K562 (cell line): Measurements from ENCODE around the gene ZNF805. TPM values are rescaled to one million over a fixed set of nuclear protein-coding genes. Genes with fewer than 3 reads are reported as not detected.
A peak's percentile ranks its signal among the peaks of the same experiment; 100 is the strongest.

Source experiments
- CBX3 ChIP-seq, 2 experiments: IDR thresholded peaks; 1 replicate in 1 of 2; 2 replicates in 1 of 2; pipeline ENCODE4 v1.6.1; 2012; ENCODE audit warnings: inconsistent platforms in 2 of 2, low read length in 2 of 2, borderline replicate concordance in 1 of 2, control low read depth in 1 of 2
- CREM ChIP-seq: IDR thresholded peaks from 2 replicates; pipeline ENCODE4 v1.6.1; 2014; ENCODE audit warnings: antibody characterized with exemption, low read depth
- CXXC5 ChIP-seq: fragments of 250-450 bp; sonication (Bioruptor Pico); IDR thresholded peaks from 2 replicates; pipeline ENCODE4 v1.8.0; 2022; ENCODE audit warnings: inconsistent platforms, mild to moderate bottlenecking, moderate library complexity
- FOXA1 ChIP-seq: fragments of 450-650 bp; IDR thresholded peaks from 2 replicates; pipeline ENCODE4 v1.6.1; 2016; ENCODE audit warnings: mild to moderate bottlenecking, borderline replicate concordance
- KAT8 ChIP-seq: fragments of 450-650 bp; IDR thresholded peaks from 2 replicates; pipeline ENCODE4 v1.6.1; 2016; ENCODE audit warnings: low read depth, mild to moderate bottlenecking
- KLF1 ChIP-seq: fragments of 450-650 bp; IDR thresholded peaks from 2 replicates; pipeline ENCODE4 v1.6.1; 2016; ENCODE audit warnings: missing genetic modification characterization, missing compliant biosample characterization
- MBD2 ChIP-seq: sonication (generic); IDR thresholded peaks from 2 replicates; pipeline ENCODE4 v1.6.1; 2016; ENCODE audit warnings: low read depth, borderline replicate concordance
- NFRKB ChIP-seq: fragments of 450-650 bp; IDR thresholded peaks from 2 replicates; pipeline ENCODE4 v1.6.1; 2016; ENCODE audit warnings: low read depth
- NR2C2 ChIP-seq, 2 experiments: fragments of 200-800 bp in 1 of 2; sonication (Bioruptor generic) in 1 of 2; sonication (generic) in 1 of 2; formaldehyde crosslinking in 1 of 2; IDR thresholded peaks; 2 replicates each; pipeline versions ENCODE4 v1.6.1 to v1.8.0; 2016 to 2022; ENCODE audit warnings: mild to moderate bottlenecking in 1 of 2, missing compliant biosample characterization in 1 of 2, missing genetic modification characterization in 1 of 2, missing genetic modification reagents in 1 of 2
- RBFOX2 ChIP-seq: fragments of 200-400 bp; formaldehyde crosslinking; IDR thresholded peaks from 2 replicates; pipeline ENCODE4 v1.6.1; 2017; ENCODE audit warnings: low read depth, mild to moderate bottlenecking, low read length, moderate library complexity
- RBM14 ChIP-seq: fragments of 200-400 bp; formaldehyde crosslinking; IDR thresholded peaks from 2 replicates; pipeline ENCODE4 v1.6.1; 2018; ENCODE audit warnings: low read depth, mild to moderate bottlenecking, low read length, moderate library complexity, borderline replicate concordance; ENCODE audit not compliant: insufficient read depth
- RBM17 ChIP-seq: fragments of 200-400 bp; formaldehyde crosslinking; IDR thresholded peaks from 2 replicates; pipeline ENCODE4 v1.6.1; 2017; ENCODE audit warnings: low read depth, mild to moderate bottlenecking, low read length, borderline replicate concordance
- SMAD3 ChIP-seq: fragments of 450-650 bp; formaldehyde crosslinking; conservative IDR thresholded peaks from 2 replicates; pipeline ENCODE4 v1.4.0; 2020; ENCODE audit warnings: mild to moderate bottlenecking
- ZBTB1 ChIP-seq: sonication (generic); formaldehyde crosslinking; IDR thresholded peaks from 2 replicates; pipeline ENCODE4 v1.8.1; 2023; ENCODE audit warnings: missing genetic modification reagents, low read depth, mild to moderate bottlenecking, borderline replicate concordance
- ZBTB7A ChIP-seq: IDR thresholded peaks from 2 replicates; pipeline ENCODE4 v1.6.1; 2011; ENCODE audit warnings: low read depth, mild to moderate bottlenecking, low read length, moderate library complexity, borderline replicate concordance; ENCODE audit not compliant: control insufficient read depth
- ZFP30 ChIP-seq: fragments of 250-450 bp; sonication (Bioruptor Pico); IDR thresholded peaks from 2 replicates; pipeline ENCODE4 v1.8.0; 2022; ENCODE audit warnings: moderate library complexity, mild to moderate bottlenecking, inconsistent platforms, borderline replicate concordance
- ZFP91 ChIP-seq: sonication (generic); formaldehyde crosslinking; IDR thresholded peaks from 2 replicates; pipeline ENCODE4 v1.8.0; 2022; ENCODE audit warnings: mild to moderate bottlenecking, missing genetic modification reagents
- ZNF140 ChIP-seq: fragments of 250-450 bp; sonication (Bioruptor Pico); IDR thresholded peaks from 2 replicates; pipeline ENCODE4 v1.8.0; 2021; ENCODE audit warnings: moderate library complexity, mild to moderate bottlenecking, inconsistent platforms
- ZNF311 ChIP-seq: fragments of 250-450 bp; sonication (Bioruptor Pico); IDR thresholded peaks from 2 replicates; pipeline ENCODE4 v1.4.0; 2020; ENCODE audit warnings: mild to moderate bottlenecking, moderate library complexity
- ZNF511 ChIP-seq: sonication (generic); formaldehyde crosslinking; IDR thresholded peaks from 2 replicates; pipeline ENCODE4 v1.8.0; 2022; ENCODE audit warnings: mild to moderate bottlenecking, missing genetic modification reagents
- ZNF699 ChIP-seq: fragments of 250-450 bp; sonication (Bioruptor Pico); IDR thresholded peaks from 2 replicates; pipeline ENCODE4 v1.8.0; 2021; ENCODE audit warnings: mild to moderate bottlenecking, moderate library complexity; ENCODE audit not compliant: insufficient replicate concordance
- ZNF830 ChIP-seq: fragments of 250-450 bp; sonication (Bioruptor Pico); IDR thresholded peaks from 2 replicates; pipeline ENCODE4 v1.5.0; 2021; ENCODE audit warnings: mild to moderate bottlenecking
- polyA plus RNA-seq, 8 experiments: library from polyadenylated mRNA; depleted of rRNA in 4 of 8; stranded (reverse) in 5 of 8; unstranded in 3 of 8; fragments of >200 nt; fragmentation: Nextera tagmentation in 2 of 8; fragmentation: Illumina TruSeq in 1 of 8; extraction: Ambion mirVana in 2 of 8; extraction: Trizol in 1 of 8; gene quantifications; 2 replicates each; pipeline versions ENCODE4 v1.2.1 to v1.2.3, GENCODE V29; 2011 to 2014; ENCODE audit warnings: inconsistent platforms in 1 of 8, missing spikeins in 1 of 8
- total RNA-seq, 7 experiments: library from RNA; depleted of rRNA in 6 of 7; stranded (reverse); fragments of >200 nt in 6 of 7; fragmentation: Illumina TruSeq in 2 of 7; extraction: Trizol in 2 of 7; gene quantifications; 2 replicates each; pipeline versions ENCODE4 v1.2.1 to v1.2.3, GENCODE V29; 2011 to 2021; ENCODE audit warnings: low replicate concordance in 1 of 7
- TF ChIP-seq, protein P1 (sequence below): fragments of 450-650 bp; formaldehyde crosslinking; IDR thresholded peaks from 2 replicates; pipeline ENCODE4 v1.4.0; 2020; ENCODE audit warnings: mild to moderate bottlenecking
- TF ChIP-seq, protein P2 (sequence below): fragments of 250-450 bp; sonication (Bioruptor Pico); IDR thresholded peaks from 2 replicates; pipeline ENCODE4 v1.4.0; 2020

ZNF805 gene
- total and polyA plus RNA-seq, 9 of the 15 experiments (the other 6 are each of a cell fraction or from before 2014, with no cell fraction given), result 0.32 to 6.7 (median 3.9) TPM

GRCh38 chr19:57240311-57241090, at the start of gene ZNF805 (continued):
- TF ChIP-seq ZNF311 (CRISPR knock-in tag), result no peak
- no peak for TF ChIP-seq SMAD3 (CRISPR knock-in tag)
- no peak for TF ChIP-seq ZNF699
- TF ChIP-seq NR2C2 (CRISPR knock-in tag; IDR thresholded peaks at IDR 0.05), result no peak
- peak; percentile 82 for TF ChIP-seq NR2C2 (tag; IDR thresholded peaks at IDR 0.05)
- TF ChIP-seq CBX3 (IDR thresholded peaks at IDR 0.05; ENCODE audit: borderline replicate concordance in 1 of 2, low read length in 2 of 2), result peak in 1 of 2 experiments; percentile 91; a peak in 2 of 3 replicates
- peak; percentile 40; the same call in 1 of the 2 replicates for TF ChIP-seq ZNF511 (CRISPR knock-in tag)
- TF ChIP-seq RBM17, result no peak
- peak; percentile 91 for TF ChIP-seq RBFOX2
- TF ChIP-seq ZBTB1 (CRISPR knock-in tag), result no peak
- peak; percentile 68; the same call in 1 of the 2 replicates for TF ChIP-seq ZBTB7A
- TF ChIP-seq CXXC5 (CRISPR knock-in tag), result peak; percentile 93
- TF ChIP-seq ZNF830 (CRISPR knock-in tag), result no peak
- TF ChIP-seq ZFP30 (CRISPR knock-in tag), result no peak
- TF ChIP-seq FOXA1, result no peak
- TF ChIP-seq, protein P1, sequence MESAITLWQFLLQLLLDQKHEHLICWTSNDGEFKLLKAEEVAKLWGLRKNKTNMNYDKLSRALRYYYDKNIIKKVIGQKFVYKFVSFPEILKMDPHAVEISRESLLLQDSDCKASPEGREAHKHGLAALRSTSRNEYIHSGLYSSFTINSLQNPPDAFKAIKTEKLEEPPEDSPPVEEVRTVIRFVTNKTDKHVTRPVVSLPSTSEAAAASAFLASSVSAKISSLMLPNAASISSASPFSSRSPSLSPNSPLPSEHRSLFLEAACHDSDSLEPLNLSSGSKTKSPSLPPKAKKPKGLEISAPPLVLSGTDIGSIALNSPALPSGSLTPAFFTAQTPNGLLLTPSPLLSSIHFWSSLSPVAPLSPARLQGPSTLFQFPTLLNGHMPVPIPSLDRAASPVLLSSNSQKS, result no peak
- TF ChIP-seq KLF1 (tag), result peak; percentile 89
- TF ChIP-seq, protein P2, sequence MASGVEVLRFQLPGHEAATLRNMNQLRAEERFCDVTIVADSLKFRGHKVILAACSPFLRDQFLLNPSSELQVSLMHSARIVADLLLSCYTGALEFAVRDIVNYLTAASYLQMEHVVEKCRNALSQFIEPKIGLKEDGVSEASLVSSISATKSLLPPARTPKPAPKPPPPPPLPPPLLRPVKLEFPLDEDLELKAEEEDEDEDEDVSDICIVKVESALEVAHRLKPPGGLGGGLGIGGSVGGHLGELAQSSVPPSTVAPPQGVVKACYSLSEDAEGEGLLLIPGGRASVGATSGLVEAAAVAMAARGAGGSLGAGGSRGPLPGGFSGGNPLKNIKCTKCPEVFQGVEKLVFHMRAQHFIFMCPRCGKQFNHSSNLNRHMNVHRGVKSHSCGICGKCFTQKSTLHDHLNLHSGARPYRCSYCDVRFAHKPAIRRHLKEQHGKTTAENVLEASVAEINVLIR (CRISPR knock-in tag), result peak; percentile 96
- TF ChIP-seq MBD2, result peak; percentile 61; the same call in 1 of the 2 replicates
- no peak for TF ChIP-seq ZNF140
- no peak for TF ChIP-seq KAT8
- 0 out of 2 replicates have a peak, but pooled peaks have one; percentile 47 for TF ChIP-seq NFRKB
- TF ChIP-seq ZFP91 (CRISPR knock-in tag), result no peak
- no peak for TF ChIP-seq RBM14
- TF ChIP-seq CREM, result peak; percentile 99
